IPS-NIHi11 (cell line): Measurements from ENCODE around the gene EME2.
A peak's percentile ranks its signal among the peaks of the same experiment; 100 is the strongest.

ENCODE experiments used
- DNase-seq: peaks from one replicate; pipeline ENCODE4 v3.0.0; 2012; ENCODE audit warnings: mixed read lengths, low spot score

Gene EME2

DNA sequence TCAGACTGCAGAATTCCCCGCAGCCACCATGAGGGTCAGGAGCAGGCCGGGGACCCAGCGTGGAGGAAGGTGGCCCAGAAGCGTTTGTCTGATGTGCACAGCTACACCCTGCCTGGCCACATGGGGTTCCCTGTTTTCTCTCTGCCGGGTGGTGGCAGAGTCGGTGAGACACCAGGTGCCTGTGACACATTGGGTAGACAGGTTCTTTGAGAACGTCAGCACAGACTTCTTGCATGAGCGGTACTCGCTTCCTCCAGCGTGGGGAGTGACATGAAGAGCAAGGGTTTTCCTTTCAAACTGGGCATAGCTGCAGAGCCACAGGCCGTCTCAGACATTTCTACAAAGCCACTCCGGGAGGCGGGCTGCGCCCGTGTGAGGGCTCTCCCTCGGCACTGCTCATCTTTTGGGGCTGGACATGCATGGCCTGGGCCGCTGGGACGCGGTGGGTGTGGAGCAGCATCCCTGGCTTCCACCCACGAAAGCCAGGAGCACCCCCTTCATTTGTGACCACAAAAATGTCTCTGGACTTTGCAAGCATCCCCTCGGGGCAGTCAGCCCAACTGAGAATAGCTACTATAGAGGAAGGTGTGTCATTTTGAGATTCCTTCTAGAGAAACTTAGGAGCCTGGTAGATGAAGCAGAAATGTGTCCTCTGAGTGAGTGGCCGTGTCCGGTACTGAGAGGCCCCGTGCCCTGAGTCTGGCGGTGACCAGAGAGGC is 27.3 kb upstream of the EME2 start:
- peak; percentile 12 for DNase-seq

GRCh38 chr16:1745900-1746692 is 26.5 kb upstream of the EME2 start:
- DNase-seq: peak; percentile 21

DNA sequence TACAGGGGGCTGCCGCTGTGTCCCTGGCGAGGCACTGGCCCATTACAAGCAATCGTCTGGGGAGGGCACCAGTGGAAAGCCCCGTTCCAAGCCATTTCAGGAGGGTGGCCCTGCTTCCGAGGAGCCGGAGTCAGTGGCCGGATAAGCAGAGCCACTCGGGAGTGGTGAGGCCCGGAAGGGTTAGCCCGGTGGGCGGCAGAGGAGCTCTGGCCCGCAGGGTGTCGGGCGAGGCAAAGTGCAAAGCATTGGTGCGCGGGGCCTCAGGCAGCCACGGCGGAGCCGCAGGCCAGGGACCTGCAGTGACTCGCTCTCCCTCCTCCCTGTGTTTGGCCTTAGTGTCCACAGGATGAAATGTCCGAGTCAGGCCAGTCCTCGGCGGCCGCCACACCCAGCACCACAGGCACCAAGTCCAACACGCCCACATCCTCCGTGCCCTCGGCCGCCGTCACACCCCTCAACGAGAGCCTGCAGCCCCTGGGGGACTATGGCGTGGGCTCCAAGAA is 25.9 kb upstream of the EME2 start:
- DNase-seq: peak; percentile 12

DNA sequence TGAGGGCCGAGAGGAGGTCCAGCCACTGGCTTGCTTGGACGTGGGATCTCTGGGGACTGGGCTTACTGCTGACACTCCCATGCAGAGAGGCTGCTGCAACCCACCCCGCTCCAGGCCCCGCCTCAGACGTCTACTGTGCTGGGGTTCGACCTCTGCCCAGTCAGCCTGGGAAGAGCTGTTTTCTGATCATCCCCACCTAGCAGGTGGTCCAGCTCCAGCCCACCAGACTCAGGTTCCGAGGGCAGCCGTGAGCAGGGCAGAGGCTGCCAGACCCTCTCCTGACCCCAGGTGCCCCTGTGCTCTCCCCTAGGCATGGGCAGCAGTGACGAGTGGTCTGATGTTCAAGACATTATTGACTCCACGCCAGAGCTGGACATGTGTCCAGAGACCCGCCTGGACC is 24.7 kb upstream of the EME2 start:
- no peak for DNase-seq

- DNase-seq: no peak
These were observed 23.2 kb upstream of the EME2 start for GRCh38 chr16:1749152-1750117.

DNA sequence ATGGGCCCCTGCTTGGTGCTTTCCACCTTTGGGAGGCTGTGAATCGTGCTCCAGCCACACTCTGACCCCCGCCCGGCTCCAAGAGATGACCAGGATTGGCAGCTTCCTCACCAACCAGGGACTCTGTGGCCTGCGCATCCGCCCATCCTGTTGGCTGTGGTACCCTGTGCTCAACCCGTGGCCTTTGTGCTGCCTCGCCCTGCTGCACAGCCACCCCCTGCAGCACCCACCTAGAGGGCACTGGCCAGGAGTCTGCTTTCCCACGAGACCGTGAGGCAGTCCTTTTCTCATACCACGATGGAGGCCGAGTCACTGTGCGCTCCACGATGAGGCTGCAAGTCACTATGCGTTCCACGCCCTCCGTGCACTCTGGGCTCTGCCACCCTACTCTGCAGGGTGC is 20.7 kb upstream of the EME2 start:
- DNase-seq: no peak

- DNase-seq: no peak
These were observed 19.8 kb upstream of the EME2 start for GRCh38 chr16:1752853-1753252.

GRCh38 chr16:1754204-1754603 is 18.4 kb upstream of the EME2 start:
- no peak for DNase-seq

- DNase-seq: no peak
These were observed 14.7 kb upstream of the EME2 start for GRCh38 chr16:1757714-1758461.

DNA sequence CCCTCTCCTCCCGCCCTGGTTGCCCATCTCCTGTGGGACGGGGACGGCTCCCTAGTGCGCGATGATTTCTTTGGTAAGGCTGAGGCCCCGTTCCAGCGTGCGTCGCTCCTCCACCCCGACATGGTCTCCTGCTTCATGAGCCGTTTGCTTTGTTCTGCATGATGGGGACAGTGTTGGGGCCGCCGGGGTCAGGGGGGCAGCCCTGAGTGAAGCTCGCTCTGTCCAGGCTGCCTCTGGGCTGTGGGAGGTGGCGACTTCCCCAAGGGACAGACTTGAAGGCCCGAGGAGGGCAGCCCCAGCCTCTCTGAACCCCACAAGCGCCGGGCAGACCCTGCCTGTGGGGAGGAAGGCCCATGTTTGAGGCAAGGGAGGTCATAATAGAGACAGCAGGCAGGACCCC is 13.7 kb upstream of the EME2 start:
- no peak for DNase-seq

GRCh38 chr16:1759511-1759910 is 13.1 kb upstream of the EME2 start:
- DNase-seq: no peak

DNA sequence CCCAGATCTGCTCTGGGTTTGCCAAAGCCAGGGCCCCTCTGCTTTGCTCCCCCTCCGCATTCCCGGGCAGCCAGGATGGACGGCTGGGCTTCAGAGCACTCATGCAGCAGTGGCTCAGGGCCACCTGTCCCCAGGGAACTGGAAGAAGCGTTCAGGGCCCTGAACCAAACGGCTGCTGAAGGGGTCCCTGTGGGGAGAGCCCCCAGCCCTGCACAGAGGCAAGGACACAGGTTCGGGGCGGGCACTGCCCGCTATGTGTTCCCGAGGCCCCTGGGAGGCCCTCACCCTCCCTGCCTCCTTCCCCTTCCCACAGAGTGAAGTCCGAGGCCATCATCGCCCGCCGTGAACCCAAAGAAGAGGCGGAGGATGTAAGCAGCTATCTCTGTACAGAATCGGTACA is 11.7 kb upstream of the EME2 start:
- DNase-seq: no peak

- DNase-seq: no peak
These were observed 10.9 kb upstream of the EME2 start for GRCh38 chr16:1761751-1762150.

DNA sequence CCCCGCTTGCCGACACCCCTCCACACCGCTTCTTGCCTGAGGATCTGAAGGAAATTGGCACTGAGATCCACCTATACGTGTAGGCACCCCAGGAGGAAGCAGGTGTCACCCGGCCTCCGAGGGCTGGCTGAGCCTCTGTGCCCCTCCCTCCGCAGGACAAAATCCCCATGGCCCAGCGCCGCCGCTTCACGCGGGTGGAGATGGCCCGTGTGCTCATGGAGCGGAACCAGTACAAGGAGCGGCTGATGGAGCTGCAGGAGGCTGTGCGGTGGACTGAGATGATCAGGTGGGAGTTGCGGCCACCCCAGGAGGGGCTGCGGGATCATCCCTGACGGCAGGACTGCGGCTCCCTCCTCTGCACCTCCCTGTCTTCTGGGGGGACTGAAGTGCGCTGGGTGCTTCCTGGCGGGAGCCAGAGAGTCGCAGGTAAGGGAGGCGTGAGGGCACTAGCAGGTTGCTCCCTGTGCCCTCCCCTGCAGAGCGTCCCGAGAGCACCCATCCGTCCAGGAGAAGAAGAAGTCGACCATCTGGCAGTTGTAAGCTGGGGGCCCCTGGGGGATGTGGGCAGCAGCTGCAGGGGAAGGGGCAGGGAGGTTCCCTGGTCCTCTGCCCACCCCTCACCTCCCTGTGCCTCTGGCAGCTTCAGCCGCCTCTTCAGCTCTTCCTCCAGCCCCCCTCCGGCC is 10.3 kb upstream of the EME2 start:
- DNase-seq: no peak

- no peak for DNase-seq
These were observed 9.6 kb upstream of the EME2 start for GRCh38 chr16:1762879-1763520.

DNA sequence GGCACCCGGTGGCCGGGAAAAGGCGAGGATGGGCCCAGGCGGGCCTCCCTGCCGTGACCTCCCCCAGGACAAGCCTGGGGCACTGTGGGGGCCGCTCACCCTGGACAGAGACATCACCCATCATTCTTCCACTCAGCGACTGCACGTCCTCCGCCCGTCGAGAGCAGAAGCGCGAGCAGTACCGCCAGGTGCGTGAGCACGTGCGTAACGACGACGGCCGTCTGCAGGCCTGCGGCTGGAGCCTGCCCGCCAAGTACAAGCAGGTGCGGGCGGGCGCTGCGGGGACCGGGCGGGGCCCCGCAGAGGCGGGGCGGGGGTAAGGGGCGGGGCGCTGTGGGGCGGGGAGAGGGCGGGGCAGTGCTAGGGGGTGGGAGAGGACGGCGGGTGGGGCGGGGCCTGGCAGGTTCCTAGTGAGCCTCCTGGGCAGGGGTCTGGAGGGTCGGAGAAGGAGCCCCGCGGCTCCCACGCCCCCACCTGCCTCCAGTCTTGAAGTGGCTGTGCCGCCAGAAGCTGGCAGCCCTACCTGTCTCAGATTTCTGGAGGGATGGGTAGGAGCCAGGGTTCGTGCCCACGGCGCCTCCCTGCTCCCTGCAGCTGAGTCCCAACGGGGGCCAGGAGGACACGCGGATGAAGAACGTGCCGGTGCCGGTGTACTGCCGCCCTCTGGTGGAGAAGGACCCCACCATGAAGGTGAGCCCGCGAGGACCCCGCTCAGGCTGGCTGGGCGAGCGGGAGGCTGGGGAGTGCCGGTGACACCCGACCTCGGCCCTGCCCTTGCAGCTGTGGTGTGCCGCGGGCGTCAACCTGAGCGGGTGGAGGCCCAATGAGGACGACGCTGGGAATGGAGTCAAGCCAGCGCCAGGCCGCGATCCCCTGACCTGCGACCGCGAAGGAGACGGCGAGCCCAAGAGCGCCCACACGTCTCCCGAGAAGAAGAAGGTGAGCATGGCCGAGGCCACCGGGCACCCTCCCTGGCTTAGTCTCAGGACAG is 8.8 kb upstream of the EME2 start:
- DNase-seq: peak; percentile 97

- DNase-seq: no peak
These were observed 7.6 kb upstream of the EME2 start for GRCh38 chr16:1764971-1765370.

- no peak for DNase-seq
These were observed 6.8 kb upstream of the EME2 start for GRCh38 chr16:1765826-1766225.

DNA sequence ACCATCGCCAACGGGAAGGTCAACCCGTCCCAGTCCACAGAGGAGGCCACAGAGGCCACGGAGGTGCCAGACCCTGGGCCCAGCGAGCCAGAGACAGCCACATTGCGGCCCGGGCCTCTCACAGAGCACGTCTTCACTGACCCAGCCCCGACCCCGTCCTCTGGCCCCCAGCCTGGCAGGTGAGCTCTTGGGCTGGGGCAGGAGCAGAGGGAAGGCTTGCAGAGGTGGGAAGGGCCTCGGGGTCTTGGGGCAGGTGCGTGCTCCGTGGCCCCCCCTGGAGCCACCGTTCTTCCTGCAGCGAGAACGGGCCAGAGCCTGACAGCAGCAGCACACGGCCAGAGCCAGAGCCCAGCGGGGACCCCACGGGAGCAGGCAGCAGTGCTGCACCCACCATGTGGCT is 6.4 kb upstream of the EME2 start:
- DNase-seq: no peak
